NCI-H748 (cell line): ENCODE data around the gene PILRA.
A peak's percentile ranks its signal among the peaks of the same experiment; 100 is the strongest.

ENCODE experiments used
- DNase-seq: peaks from one replicate; lab custom pipeline; 2025; ENCODE audit not compliant: unreplicated experiment; lab: John Stamatoyannopoulos, UW

PILRA gene

DNA sequence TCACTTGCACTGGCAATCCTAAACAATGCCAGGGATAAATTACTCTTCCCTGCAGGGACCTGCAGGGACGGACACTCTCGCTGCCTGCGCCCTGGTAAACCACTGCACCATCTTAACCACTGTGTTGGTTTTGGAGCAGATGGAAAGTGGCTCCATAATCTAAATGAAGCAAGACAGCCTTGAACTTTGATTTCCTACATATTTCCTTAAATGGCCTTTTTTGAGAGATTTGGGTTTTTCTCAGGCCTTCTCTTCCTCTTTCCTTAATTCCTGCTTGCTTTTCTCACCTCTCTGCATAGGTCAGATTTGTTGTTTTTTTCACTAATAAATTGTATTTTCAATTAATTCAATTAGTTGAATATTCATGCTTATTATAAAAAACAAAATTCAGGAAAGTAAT lies 2.8 kb downstream of the PILRA start:
- DNase-seq: no peak

DNA sequence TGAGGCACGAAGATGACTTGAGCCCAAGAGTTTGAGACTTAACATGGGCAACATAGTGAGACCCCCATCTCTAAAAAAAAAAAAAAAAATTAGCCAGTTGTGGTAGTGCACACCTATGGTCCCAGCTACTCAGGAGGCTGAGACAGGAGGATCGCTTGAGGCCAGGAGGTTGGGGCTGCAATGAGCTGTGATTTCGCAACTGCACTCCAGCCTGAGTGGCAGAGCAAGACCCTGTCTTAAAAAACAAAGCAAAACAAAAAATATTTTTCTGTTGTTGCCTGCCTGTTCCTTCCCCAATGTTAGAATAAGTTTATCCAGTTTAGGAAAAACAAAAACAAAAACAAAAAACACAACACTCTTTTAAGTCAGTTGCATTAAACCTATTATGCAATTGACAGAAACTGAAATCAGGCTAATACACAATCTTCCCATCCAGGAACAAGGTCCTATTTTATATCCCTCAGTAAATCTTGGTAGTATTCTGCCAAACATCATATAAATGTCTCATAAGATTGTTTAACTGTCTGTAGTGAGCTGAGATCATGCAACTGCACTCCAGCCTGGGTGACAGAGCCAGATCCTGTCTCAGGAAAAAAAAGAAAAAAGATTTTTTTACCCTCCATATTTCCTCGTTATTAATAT lies 4.9 kb downstream of the PILRA start:
- no peak for DNase-seq

- DNase-seq: no peak
Observed at GRCh38 chr7:100380196-100380595, 6.9 kb downstream of the PILRA start.

GRCh38 chr7:100381531-100382233 lies 8.4 kb downstream of the PILRA start:
- peak; percentile 57 for DNase-seq

GRCh38 chr7:100382234-100382853 lies 9.1 kb downstream of the PILRA start:
- peak; percentile 93 for DNase-seq

DNA sequence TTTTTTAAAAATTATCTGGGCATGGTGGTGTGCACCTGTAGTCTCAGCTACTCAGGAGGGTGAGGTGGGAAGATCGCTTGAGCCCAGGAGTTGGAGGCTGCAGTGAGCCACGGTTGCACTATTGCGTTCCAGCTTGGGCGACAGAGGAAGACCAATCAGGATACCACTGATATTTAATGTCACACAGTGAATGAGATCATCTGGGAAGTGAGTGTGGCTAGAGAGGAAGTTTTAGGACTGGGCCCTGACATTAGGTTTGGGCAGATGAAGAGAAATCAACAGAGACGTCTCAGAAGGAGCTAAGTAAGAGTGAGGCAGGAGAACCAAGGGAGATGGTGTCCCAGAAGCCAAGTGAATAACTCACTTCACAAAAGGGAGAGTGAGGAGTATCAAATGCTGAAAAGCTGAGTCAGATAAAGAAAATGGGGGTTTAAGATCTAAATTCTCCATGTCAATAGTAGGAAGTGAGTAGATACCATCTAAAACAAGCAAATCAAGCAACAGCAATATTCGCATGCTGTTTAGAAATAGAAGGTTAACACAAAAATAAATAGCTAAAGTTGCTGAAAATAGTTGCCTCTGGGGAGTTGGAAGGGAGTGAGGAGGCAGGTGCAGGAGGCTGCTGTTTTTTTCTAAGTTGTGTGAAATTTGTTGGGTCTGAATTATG lies 11.5 kb downstream of the PILRA start:
- DNase-seq: no peak

DNA sequence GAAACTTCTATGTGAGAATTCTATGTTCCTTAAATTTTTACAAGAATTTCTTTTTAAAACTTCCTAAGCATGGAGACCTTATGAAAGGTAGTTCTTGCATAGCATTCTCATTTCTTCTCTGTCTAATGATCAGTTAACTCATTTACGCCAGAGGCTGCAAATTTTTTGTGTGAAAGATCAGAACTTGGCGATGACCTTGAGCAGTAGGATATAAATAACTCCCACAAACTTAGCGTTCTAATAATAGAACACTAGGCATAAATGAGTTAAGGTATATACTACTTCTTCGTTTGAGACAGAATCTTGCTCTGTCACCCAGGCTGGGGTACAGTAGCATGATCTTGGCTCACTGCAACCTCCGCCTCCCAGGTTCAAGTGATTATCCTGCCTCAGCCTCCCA lies 13.7 kb downstream of the PILRA start:
- no peak for DNase-seq

DNA sequence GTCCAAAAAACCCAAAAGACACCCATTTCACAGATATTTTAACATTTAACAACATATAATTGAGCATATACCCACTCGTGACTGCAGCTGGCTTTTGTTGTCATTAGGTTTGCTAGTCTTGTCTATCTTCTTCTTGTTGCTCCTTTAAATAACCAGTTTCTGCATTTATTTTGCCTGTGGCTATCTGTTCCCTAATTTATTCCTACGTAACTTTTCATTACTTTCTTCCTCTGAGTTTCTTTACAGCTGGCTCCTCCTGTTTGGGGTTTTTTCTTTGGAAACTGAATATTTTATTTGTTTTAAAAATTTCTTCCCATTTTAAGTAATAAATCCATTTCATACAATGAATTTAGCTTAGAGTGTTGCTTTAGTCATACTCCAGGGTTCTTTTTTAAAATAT lies 14.4 kb downstream of the PILRA start:
- DNase-seq: no peak

DNA sequence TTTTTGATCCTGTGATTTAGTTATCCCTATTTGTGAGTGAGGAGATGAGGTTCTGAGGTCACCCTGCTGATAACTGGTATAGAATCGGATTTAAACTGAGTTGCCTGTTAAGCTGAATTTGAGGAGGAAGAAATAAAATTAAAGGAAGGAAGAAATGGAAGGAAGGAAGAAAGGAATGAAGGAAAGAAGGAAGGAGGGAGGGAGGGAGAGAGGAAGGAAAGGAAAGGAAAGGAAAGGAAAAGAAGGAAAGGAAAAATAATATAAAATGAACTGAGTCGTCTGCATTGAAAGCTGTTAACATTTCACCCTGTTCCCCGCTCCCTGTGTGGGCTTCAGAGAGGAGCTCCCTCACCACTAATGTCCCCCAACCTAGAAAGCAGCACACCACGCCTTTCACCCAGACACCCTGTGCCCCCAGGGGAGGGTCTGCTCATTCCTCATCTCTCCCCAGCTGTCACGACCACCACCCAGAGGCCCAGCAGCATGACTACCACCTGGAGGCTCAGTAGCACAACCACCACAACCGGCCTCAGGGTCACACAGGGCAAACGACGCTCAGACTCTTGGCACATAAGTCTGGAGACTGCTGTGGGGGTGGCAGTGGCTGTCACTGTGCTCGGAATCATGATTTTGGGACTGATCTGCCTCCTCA lies 16.3 kb downstream of the PILRA start:
- no peak for DNase-seq

DNA sequence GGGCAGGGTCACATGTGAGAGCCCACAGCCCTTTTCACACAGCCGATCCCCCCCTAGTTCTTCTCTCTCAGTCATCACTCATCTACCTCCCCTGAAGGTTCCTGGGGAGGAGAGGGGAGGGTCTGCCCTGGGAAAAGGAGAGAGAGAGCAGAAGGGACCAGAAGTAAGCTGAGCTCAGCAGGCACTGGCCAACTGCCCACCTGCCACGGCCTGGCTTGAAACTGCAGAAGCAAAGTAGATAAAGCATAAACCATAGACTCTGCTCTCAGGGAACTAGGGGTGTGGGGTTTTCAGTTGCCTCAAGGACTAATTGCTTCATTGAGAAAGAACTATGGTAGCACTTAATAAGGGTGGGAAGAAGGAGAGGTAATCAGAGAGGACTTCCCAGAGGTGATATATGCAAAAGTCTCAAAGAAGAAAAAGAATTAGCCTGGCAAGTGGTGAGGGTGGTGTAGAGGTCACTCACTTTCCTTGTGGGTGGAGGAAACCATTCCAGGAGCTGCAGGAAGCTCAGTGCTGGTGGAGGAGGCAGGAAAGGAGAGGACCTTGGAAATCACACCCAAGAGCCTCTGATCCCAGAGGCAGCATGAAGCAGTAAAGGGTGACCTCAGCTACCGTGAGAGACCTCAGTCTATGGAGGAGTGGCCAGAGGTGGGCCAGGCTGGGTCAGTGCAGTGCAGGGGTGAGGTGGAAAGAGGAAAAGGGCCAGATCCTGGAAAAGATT lies 17.2 kb downstream of the PILRA start:
- DNase-seq: no peak

DNA sequence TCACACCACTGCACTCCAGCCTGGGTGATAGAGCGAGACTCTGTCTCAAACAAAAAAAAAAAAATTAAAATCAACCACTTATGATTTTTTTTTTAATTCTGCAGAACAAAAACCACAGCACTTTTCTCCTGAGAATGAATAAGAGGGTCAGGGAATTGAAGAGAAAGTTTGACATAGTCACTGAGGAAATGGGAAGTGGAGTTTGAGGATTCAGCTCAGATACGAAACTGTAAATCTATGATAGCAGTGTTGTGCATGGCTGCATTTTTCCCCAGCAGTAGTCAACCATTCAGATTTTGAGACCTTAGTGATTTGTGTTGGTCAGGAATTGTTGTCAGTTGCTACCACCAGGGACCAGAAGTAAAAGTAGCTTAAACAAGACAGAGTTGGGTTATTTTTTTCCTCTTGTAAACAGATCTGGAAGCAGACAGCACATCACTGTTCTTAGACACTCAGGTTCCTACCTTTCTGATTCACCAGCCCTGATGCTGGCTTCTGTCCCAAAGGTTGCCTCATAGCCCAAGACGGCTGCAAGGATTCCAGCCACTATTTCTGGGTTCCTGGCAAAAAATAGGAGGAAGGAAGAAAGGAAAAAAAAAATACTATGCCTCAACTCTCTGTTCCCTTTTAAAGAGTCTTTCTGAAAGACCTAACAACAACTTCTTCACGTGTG lies 20.1 kb downstream of the PILRA start:
- DNase-seq: no peak

- DNase-seq: no peak
Observed at GRCh38 chr7:100394077-100394476, 20.8 kb downstream of the PILRA start.

DNA sequence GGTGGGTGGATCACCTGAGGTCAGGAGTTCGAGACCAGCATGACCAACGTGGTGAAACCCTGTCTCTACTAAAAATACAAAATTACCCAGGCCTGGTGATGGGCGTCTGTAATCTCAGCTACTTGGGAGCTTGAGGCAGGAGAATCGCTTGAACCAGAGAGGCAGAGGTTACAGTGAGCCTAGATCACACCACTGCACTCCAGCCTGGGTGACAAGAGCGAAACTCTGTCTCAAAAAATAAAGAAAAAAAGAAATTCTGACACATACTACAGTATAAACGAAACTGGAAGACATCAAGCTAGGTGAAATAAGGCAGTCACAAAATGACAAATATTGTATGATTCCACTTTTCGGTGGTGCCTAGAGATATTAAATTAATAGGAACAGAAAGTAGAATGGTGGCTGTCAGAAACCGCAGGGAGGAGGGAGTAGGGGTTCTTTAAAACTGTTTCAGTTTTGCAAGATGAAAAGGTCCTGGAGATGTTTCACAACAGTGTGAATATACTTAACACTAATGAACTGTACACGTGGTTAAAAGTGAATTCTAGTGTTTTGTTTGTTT lies 23.2 kb downstream of the PILRA start:
- DNase-seq: no peak

GRCh38 chr7:100397315-100398081 lies 24.2 kb downstream of the PILRA start:
- DNase-seq: no peak

GRCh38 chr7:100398239-100398638 lies 25.0 kb downstream of the PILRA start:
- no peak for DNase-seq

GRCh38 chr7:100400041-100400440 lies 26.8 kb downstream of the PILRA start:
- no peak for DNase-seq

- DNase-seq: peak; percentile 8
Observed at GRCh38 chr7:100400656-100401055, 27.4 kb downstream of the PILRA start.

DNA sequence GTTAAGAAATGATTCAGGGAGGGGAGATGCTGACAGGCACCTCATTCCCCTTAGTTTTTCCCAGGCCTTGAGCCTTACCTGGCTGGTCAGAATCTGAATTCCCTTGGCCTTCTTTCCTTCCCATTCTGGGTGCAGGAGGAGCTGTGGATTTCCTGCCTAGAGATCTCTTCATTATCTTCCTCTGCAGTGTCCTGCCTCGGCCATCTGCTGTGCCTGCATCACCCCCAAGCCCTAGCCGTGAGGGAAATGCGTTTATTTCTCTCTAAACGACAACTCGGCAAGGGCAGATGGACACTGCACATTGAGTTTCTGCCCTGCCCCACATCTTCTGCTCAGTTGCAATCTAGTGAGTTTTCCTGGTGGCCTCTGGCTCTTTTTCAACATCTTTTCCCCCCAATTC lies 28.5 kb downstream of the PILRA start:
- no peak for DNase-seq

DNA sequence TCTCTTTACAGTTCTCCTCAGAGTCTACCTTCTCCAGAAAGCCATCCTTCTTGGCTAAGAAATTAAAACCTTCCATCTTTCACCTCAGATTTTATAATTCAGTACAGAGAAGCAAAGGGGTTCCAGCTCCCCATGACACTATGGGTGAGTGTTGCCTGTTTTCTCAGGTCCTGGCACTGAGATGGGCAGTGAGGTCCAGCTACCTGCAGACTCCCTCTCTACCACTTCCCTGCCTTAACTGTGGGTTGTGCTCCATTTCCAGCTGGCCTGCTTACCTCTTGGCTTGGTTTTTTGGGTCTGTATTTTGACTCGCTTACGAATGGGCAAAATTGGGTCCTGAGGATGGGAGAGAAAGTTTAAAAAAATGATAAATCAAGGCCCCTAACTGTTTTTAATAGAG lies 29.0 kb downstream of the PILRA start:
- no peak for DNase-seq
